ENCODE data around the gene ADAT3. TPM values are rescaled to one million over a fixed set of nuclear protein-coding genes. Genes with fewer than 3 reads are reported as not detected.

The ADAT3 gene
- 0.97 and 2.7 TPM in 2 replicates for total RNA-seq

GRCh38 chr19:1905110-1905862 is at the start of gene ADAT3, which contains the start of gene SCAMP4:
Gene ADAT3, plus strand, starts transcription at chr19:1905399. Its CDS starts 6,649 bp downstream, at chr19:1912048.
Gene SCAMP4, plus strand, starts transcription at chr19:1905399. Its CDS starts 9,621 bp downstream, at chr19:1915020.

DNA sequence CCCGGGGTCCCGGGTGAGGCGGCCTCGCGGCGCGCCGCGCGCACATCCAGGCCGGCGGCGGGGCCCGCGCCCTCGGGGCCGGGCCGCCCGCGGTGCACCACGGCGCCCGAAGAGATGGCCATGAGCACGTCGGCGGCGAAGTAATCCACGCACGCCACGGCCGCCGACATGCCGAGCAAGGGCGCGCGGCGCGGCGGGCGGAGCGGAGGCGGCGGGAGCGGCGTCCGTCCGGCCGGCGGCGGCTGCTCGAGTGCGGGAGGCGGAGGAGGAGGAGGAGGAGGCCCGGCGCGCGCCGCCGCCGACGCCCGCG is 41.9 kb upstream of the ADAT3 start, which contains the start of gene KLF16:
Gene KLF16, minus strand, starts transcription at position 252 of the 310 bp plus-strand sequence. Its CDS starts 82 bp downstream, at position 170.

DNA sequence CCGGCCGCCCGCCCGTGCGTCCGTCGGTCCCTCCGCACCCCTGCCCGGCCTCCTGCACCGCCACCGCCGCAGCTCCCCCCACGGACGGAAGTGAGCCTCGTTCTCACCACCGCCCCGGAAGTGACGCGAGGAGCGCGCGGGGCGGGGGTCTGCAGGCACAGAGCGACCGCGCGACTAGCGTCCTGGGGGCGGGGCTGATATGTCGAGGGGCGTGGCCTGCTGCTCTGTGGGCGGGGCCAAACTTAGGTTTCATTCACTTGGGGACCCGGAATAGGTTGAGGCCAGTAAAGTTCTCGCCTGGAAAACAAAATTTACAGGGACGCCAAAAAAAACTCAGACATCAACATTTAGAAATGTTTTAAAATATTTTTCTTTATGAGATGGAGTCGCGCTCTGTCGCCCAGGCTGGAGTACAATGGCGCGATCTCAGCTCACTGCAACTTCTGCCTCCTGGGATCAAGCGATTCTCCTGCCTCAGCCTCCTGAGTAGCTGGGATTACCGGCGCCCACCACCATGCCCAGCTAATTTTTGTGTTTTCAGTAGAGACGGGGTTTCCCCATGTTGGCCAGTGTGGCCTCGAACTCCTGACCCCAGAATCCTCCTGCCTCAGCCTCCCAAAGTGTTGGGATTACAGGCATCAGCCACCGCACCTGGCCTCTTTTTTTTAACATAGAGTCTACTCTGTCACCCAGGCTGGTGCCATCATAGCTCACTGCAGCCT is 19.6 kb upstream of the ADAT3 start, which contains the start of gene ABHD17A:
Gene ABHD17A, minus strand, starts transcription at position 99 of the 722 bp plus-strand sequence. CDS start 3,930 bp downstream, outside the sequence.

GRCh38 chr19:1941146-1942077 is 36.2 kb downstream of the ADAT3 start, which contains the start of gene CSNK1G2:
Gene CSNK1G2, plus strand, starts transcription at chr19:1941172. Its CDS starts 28,601 bp downstream, at chr19:1969773.

Other genes with a start within 250 kb of the ADAT3 start
- not detected in 2 replicates for gene ONECUT3, start 151.9 kb upstream of the ADAT3 start, total RNA-seq
- 0.76 and 1.6 TPM in 2 replicates for gene ATP8B3, start 93.1 kb upstream of the ADAT3 start, total RNA-seq
- 5.2 and 8.4 TPM in 2 replicates for gene REXO1, start 56.9 kb upstream of the ADAT3 start, total RNA-seq
- gene KLF16, start 41.8 kb upstream of the ADAT3 start, total RNA-seq, result 3.8 and 6.2 TPM in 2 replicates
- 125 and 126 TPM in 2 replicates for gene ABHD17A, start 19.9 kb upstream of the ADAT3 start, total RNA-seq
- gene SCAMP4, start within 50 bp of the ADAT3 start, total RNA-seq, result 22.4 and 25.4 TPM in 2 replicates
- gene CSNK1G2, start 35.8 kb downstream of the ADAT3 start, total RNA-seq, result 54.4 and 62.7 TPM in 2 replicates
- 36.7 and 41.9 TPM in 2 replicates for gene BTBD2, start 110.3 kb downstream of the ADAT3 start, total RNA-seq
- 72.4 and 92.7 TPM in 2 replicates for gene MKNK2, start 145.8 kb downstream of the ADAT3 start, total RNA-seq
- gene MOB3A, start 190.9 kb downstream of the ADAT3 start, total RNA-seq, result 13.0 and 17.0 TPM in 2 replicates
- gene IZUMO4, start 191.5 kb downstream of the ADAT3 start, total RNA-seq, result under 0.01 TPM in 1 of 2 replicates, not detected in the other
- gene AP3D1, start 246.2 kb downstream of the ADAT3 start, total RNA-seq, result 67.9 and 86.1 TPM in 2 replicates